ENCODE measurements around the gene TMBIM1.

- no peak for TF ChIP-seq CTCF (conservative IDR thresholded peaks at IDR 0.05 in 1 of 2, IDR thresholded peaks at IDR 0.05 in 1 of 2; ENCODE audit: low read depth in 1 of 2, low read length in 2 of 2)
- TF ChIP-seq EZH2 (IDR thresholded peaks at IDR 0.05; ENCODE audit: low read length, missing control alignments), result no peak
Measured at GRCh38 chr2:218262237-218262600, 30.1 kb downstream of the TMBIM1 start.

Measured in fibroblast of lung (primary cell).